Brain pericyte (primary cell): ENCODE data around the gene DNAAF9.

ENCODE experiments used
- DNase-seq: peaks from one replicate; pipeline ENCODE4 v3.0.0-alpha.2; 2012; ENCODE audit warnings: low read depth, low spot score

DNAAF9 gene

GRCh38 chr20:3412600-3413392, 5.3 kb upstream of the DNAAF9 start:
- DNase-seq = no peak

GRCh38 chr20:3410464-3410863, 3.0 kb upstream of the DNAAF9 start:
- DNase-seq = no peak

GRCh38 chr20:3409417-3409816, 1.9 kb upstream of the DNAAF9 start:
- no peak for DNase-seq

- no peak for DNase-seq
Observed at GRCh38 chr20:3407771-3408637, 535 bp upstream of the DNAAF9 start.

- no peak for DNase-seq
Observed at GRCh38 chr20:3406481-3407039, 909 bp downstream of the DNAAF9 start.

- DNase-seq = no peak
Observed at GRCh38 chr20:3405696-3406358, 1.6 kb downstream of the DNAAF9 start.

GRCh38 chr20:3405139-3405538, 2.3 kb downstream of the DNAAF9 start:
- no peak for DNase-seq

- DNase-seq = no peak
Observed at GRCh38 chr20:3404402-3404801, 3.1 kb downstream of the DNAAF9 start.

- no peak for DNase-seq
Observed at GRCh38 chr20:3403741-3404140, 3.7 kb downstream of the DNAAF9 start.

GRCh38 chr20:3402453-3402852, 5.0 kb downstream of the DNAAF9 start:
- no peak for DNase-seq

- no peak for DNase-seq
Observed at GRCh38 chr20:3400260-3401155, 7.0 kb downstream of the DNAAF9 start.

- no peak for DNase-seq
Observed at GRCh38 chr20:3398681-3399252, 8.7 kb downstream of the DNAAF9 start.

GRCh38 chr20:3396492-3396891, 11.0 kb downstream of the DNAAF9 start:
- no peak for DNase-seq

GRCh38 chr20:3392756-3393155, 14.7 kb downstream of the DNAAF9 start:
- DNase-seq = no peak

- no peak for DNase-seq
Observed at GRCh38 chr20:3390759-3391425, 16.6 kb downstream of the DNAAF9 start.

- DNase-seq = no peak
Observed at GRCh38 chr20:3383878-3384495, 23.5 kb downstream of the DNAAF9 start.

GRCh38 chr20:3382836-3383235, 24.6 kb downstream of the DNAAF9 start:
- no peak for DNase-seq

GRCh38 chr20:3380228-3381070, 27.0 kb downstream of the DNAAF9 start:
- DNase-seq = no peak

GRCh38 chr20:3378138-3378537, 29.3 kb downstream of the DNAAF9 start:
- DNase-seq = no peak
